HCT116 (cell line): ENCODE data around the gene NCMAP. TPM values are rescaled to one million over a fixed set of nuclear protein-coding genes. Genes with fewer than 3 reads are reported as not detected.
A peak's percentile ranks its signal among the peaks of the same experiment; 100 is the strongest.

Experiments used
- ATAC-seq: fragments of 200-7000 bp; cut with Tn5 transposase; 2 replicates; pipeline ENCODE4 v1.9.1; 2020; ENCODE audit warnings: mild to moderate bottlenecking, moderate library complexity
- BruUV-seq: library from RNA; stranded (reverse); fragments of 400-500 nt; replicated peaks from 2 replicates; lab custom pipeline; 2021; lab: Mats Ljungman, UMichigan
- CTCF ChIA-PET: fragments of 300-600 bp; sonication (Branson Sonifier 250); formaldehyde crosslinking; loops from one replicate; lab custom pipeline; 2021; ENCODE audit warnings: antibody characterized with exemption; lab: Charles Lee
- POLR2A ChIA-PET: fragments of 300-600, 350-600 bp; sonication (Branson Sonifier 250); formaldehyde crosslinking; loops from one replicate; lab custom pipeline; 2021; ENCODE audit warnings: antibody characterized with exemption; lab: Charles Lee
- RAD21 ChIA-PET, 2 experiments: fragments of 300-600 bp; sonication (Branson Sonifier 250); formaldehyde crosslinking; loops; one replicate each; lab custom pipeline; 2023; ENCODE audit warnings: low total read pairs in 2 of 2; ENCODE audit not compliant: uncharacterized antibody in 2 of 2, unreplicated experiment in 2 of 2, low non-redundant PET in 1 of 2; lab: Charles Lee
- DNase-seq: peaks from one replicate; pipeline ENCODE4 v3.0.0-alpha.2; 2010; ENCODE audit warnings: low read depth, low spot score
- H2AFZ ChIP-seq: fragments of 200-600 bp; shearing (Covaris generic), sonication (generic); 2 replicates; pipeline ENCODE4 v1.6.1; 2017; ENCODE audit warnings: low read depth, mixed run types, mixed read lengths, antibody characterized with exemption, low read length; ENCODE audit not compliant: poor library complexity, severe bottlenecking
- H3K27ac ChIP-seq: 2 replicates; pipeline ENCODE4 v1.5.1; 2012; ENCODE audit warnings: low read depth, low read length
- H3K27me3 ChIP-seq: fragments of 200-600 bp; sonication (generic); 2 replicates; pipeline ENCODE4 v1.6.1; 2016; ENCODE audit warnings: mixed run types, low read length, mixed read lengths; ENCODE audit not compliant: insufficient read depth
- H3K36me3 ChIP-seq, 2 experiments: fragments of 200-500 bp in 1 of 2; fragments of 200-600 bp in 1 of 2; sonication (Bioruptor generic) in 1 of 2; sonication (generic) in 1 of 2; 2 replicates each; pipeline versions ENCODE4 v1.5.1 to v1.6.1; 2014 to 2016; ENCODE audit warnings: low read length in 2 of 2, inconsistent platforms in 1 of 2, mixed read lengths in 1 of 2, mixed run types in 1 of 2; ENCODE audit not compliant: insufficient read depth in 2 of 2, control insufficient read depth in 1 of 2
- H3K4me1 ChIP-seq, 2 experiments: fragments of 200-600 bp in 1 of 2; sonication (generic) in 1 of 2; 2 replicates each; pipeline versions ENCODE4 v1.5.1 to v1.6.1; 2012 to 2017; ENCODE audit warnings: low read length in 2 of 2, inconsistent platforms in 1 of 2, mild to moderate bottlenecking in 1 of 2, mixed read lengths in 1 of 2, mixed run types in 1 of 2, moderate library complexity in 1 of 2; ENCODE audit not compliant: insufficient read depth in 2 of 2, control insufficient read depth in 1 of 2
- H3K4me2 ChIP-seq: fragments of 200-600 bp; sonication (generic); 2 replicates; pipeline ENCODE4 v1.6.1; 2017; ENCODE audit warnings: mixed run types, low read length, mixed read lengths
- H3K4me3 ChIP-seq, 2 experiments: fragments of 200-600 bp in 1 of 2; sonication (generic) in 1 of 2; replicated peaks in 1 of 2; 2 replicates each; pipeline ENCODE4 v1.5.1; 2011 to 2016; ENCODE audit warnings: low read length in 2 of 2, control low read depth in 1 of 2, low read depth in 1 of 2, mild to moderate bottlenecking in 1 of 2, mixed read lengths in 1 of 2, mixed run types in 1 of 2
- H3K79me2 ChIP-seq: fragments of 200-600 bp; sonication (generic); 2 replicates; pipeline ENCODE4 v1.6.1; 2017; ENCODE audit warnings: mild to moderate bottlenecking, mixed run types, low read length, moderate library complexity, mixed read lengths; ENCODE audit not compliant: insufficient read depth
- H3K9ac ChIP-seq: fragments of 200-600 bp; sonication (generic); 2 replicates; pipeline ENCODE4 v1.6.1; 2016; ENCODE audit warnings: low read length, mixed read lengths
- H3K9me2 ChIP-seq: fragments of 200-600 bp; sonication (generic), shearing (Covaris generic); 2 replicates; pipeline ENCODE4 v1.6.1; 2017; ENCODE audit warnings: mixed run types, mild to moderate bottlenecking, moderate library complexity; ENCODE audit not compliant: insufficient read depth
- H3K9me3 ChIP-seq, 2 experiments: fragments of 200-500 bp in 1 of 2; fragments of 200-600 bp in 1 of 2; sonication (Bioruptor generic) in 1 of 2; sonication (generic) in 1 of 2; 2 replicates each; pipeline ENCODE4 v1.6.1; 2014 to 2017; ENCODE audit warnings: low read length in 2 of 2, mixed read lengths in 2 of 2, inconsistent platforms in 1 of 2, low read depth in 1 of 2, mild to moderate bottlenecking in 1 of 2, mixed run types in 1 of 2, moderate library complexity in 1 of 2; ENCODE audit not compliant: control insufficient read depth in 1 of 2, insufficient read depth in 1 of 2
- H4K20me1 ChIP-seq: fragments of 200-600 bp; sonication (generic), shearing (Covaris generic); 2 replicates; pipeline ENCODE4 v1.6.1; 2017; ENCODE audit warnings: mixed run types, mild to moderate bottlenecking, moderate library complexity; ENCODE audit not compliant: insufficient read depth
- ATF3 ChIP-seq: IDR thresholded peaks from 2 replicates; pipeline ENCODE4 v1.6.1; 2012
- CEBPB ChIP-seq: IDR thresholded peaks from 2 replicates; pipeline ENCODE4 v1.6.1; 2012; ENCODE audit warnings: low read depth
- EGR1 ChIP-seq: IDR thresholded peaks from 2 replicates; pipeline ENCODE4 v1.6.1; 2012; ENCODE audit warnings: low read depth
- ELF1 ChIP-seq: IDR thresholded peaks from 2 replicates; pipeline ENCODE4 v1.6.1; 2012; ENCODE audit warnings: low read depth, borderline replicate concordance
- EZH2 ChIP-seq: fragments of 200-600 bp; sonication (generic); IDR thresholded peaks from 2 replicates; pipeline ENCODE4 v1.6.1; 2017; ENCODE audit warnings: antibody characterized with exemption, mixed run types
- POLR2A ChIP-seq: IDR thresholded peaks from 2 replicates; pipeline ENCODE4 v1.7.0; 2011; ENCODE audit warnings: borderline replicate concordance; ENCODE audit not compliant: insufficient read depth, insufficient read length; ENCODE audit errors: extremely low read depth
- RAD21 ChIP-seq: IDR thresholded peaks from 2 replicates; pipeline ENCODE4 v1.6.1; 2012; ENCODE audit warnings: low read depth, mild to moderate bottlenecking
- REST ChIP-seq: IDR thresholded peaks from 2 replicates; pipeline ENCODE4 v1.6.1; 2012; ENCODE audit warnings: low read depth
- SP1 ChIP-seq: IDR thresholded peaks from 2 replicates; pipeline ENCODE4 v1.6.1; 2012; ENCODE audit warnings: low read depth
- SRF ChIP-seq: IDR thresholded peaks from 2 replicates; pipeline ENCODE4 v1.6.1; 2012; ENCODE audit warnings: low read depth
- YY1 ChIP-seq: IDR thresholded peaks from 2 replicates; pipeline ENCODE4 v1.6.1; 2011; ENCODE audit warnings: low read length, low read depth, moderate library complexity, mild to moderate bottlenecking; ENCODE audit not compliant: insufficient replicate concordance; ENCODE audit errors: extremely low read depth
- ZBTB33 ChIP-seq: IDR thresholded peaks from 2 replicates; pipeline ENCODE4 v1.6.1; 2011; ENCODE audit warnings: mild to moderate bottlenecking, low read length, moderate library complexity; ENCODE audit not compliant: insufficient replicate concordance; ENCODE audit errors: extremely low read depth
- ZFX ChIP-seq: fragments of 450-650 bp; IDR thresholded peaks from 2 replicates; pipeline ENCODE4 v1.6.1; 2017
- ZNF274 ChIP-seq: fragments of 200-500 bp; sonication (Bioruptor generic); IDR thresholded peaks from 2 replicates; pipeline ENCODE4 v1.6.1; 2014; ENCODE audit warnings: mild to moderate bottlenecking, low read depth, low read length, inconsistent platforms
- intact Hi-C: fragments of 100-400 bp; cut with micrococcal nuclease; formaldehyde crosslinking; loops from 2 replicates; pipeline ENCODE4 v1.10.0; 2022
- total RNA-seq: library from RNA; stranded (reverse); gene quantifications from one replicate; pipeline ENCODE4 v1.2.1, GENCODE V29; 2021; ENCODE audit not compliant: unreplicated experiment

NCMAP gene
- total RNA-seq, 1 experiment from 2014 or later = 0.84 TPM

GRCh38 chr1:24558455-24558854, 2.6 kb downstream of the NCMAP start:
- no peak for TF ChIP-seq POLR2A
- H3K4me3 ChIP-seq = no peak overlapping the region
- intact Hi-C loops = no loop called here
- ChIA-PET RAD21 (no interaction called here), POLR2A (no interaction called here), CTCF (interaction anchor here (1.4 kb wide), 1 partner anchor 16 kb away, joined by 4 read pairs; no protein-coding TSS in a partner anchor)
- H3K36me3 ChIP-seq = no peaks in the 10 kb centered on the region
- no peaks in the 10 kb centered on the region for H3K9me2 ChIP-seq
- no TSS peak for BruUV-seq
- ATAC-seq = no peak
- H3K4me2 ChIP-seq = peak overlapping the region; percentile 44; the same call in 1 of the 2 replicates
- no peak overlapping the region for H3K27ac ChIP-seq
- H3K27me3 ChIP-seq = no peaks in the 10 kb centered on the region
- H3K9me3 ChIP-seq = no peaks in the 10 kb centered on the region
- H3K4me1 ChIP-seq = peaks cover 38 to 43% of the 10 kb centered on the region in 2 experiments; a peak in 3 of 4 replicates
- DNase-seq = no peak
- no peak overlapping the region for H2AFZ ChIP-seq
- no peak overlapping the region for H3K9ac ChIP-seq
- H3K79me2 ChIP-seq = no peaks in the 10 kb centered on the region
- H4K20me1 ChIP-seq = no peaks in the 10 kb centered on the region

GRCh38 chr1:24558902-24559791, 3.3 kb downstream of the NCMAP start:
- H2AFZ ChIP-seq = peak overlapping the region; percentile 54
- ATAC-seq (peak; percentile 71), DNase-seq (peak; percentile 48)
- H3K9me3 ChIP-seq = no peaks in the 10 kb centered on the region
- H3K4me1 ChIP-seq = peaks cover 40 to 43% of the 10 kb centered on the region in 2 experiments; a peak in 3 of 4 replicates
- H3K9me2 ChIP-seq = no peaks in the 10 kb centered on the region
- intact Hi-C loops = no loop called here
- peak overlapping the region; percentile 44 for H3K4me2 ChIP-seq
- no peaks in the 10 kb centered on the region for H4K20me1 ChIP-seq
- BruUV-seq = no TSS peak
- H3K27me3 ChIP-seq = no peaks in the 10 kb centered on the region
- no peaks in the 10 kb centered on the region for H3K79me2 ChIP-seq
- no peaks in the 10 kb centered on the region for H3K36me3 ChIP-seq
- H3K9ac ChIP-seq = no peak overlapping the region
- H3K27ac ChIP-seq = no peak overlapping the region
- no peak overlapping the region for H3K4me3 ChIP-seq
- POLR2A ChIA-PET = no interaction called here
- RAD21 ChIA-PET = no interaction called here
- CTCF ChIA-PET = interaction anchor here (1.0 to 1.4 kb wide), 3 partner anchors 17 to 144 kb away, joined by 4 read pairs; partner anchors contain the start of gene NIPAL3
- TF ChIP-seq ZFX = no peak
- TF ChIP-seq ELF1 = no peak
- no peak for TF ChIP-seq ATF3
- TF ChIP-seq CEBPB = no peak
- no peak for TF ChIP-seq YY1
- no peak for TF ChIP-seq EGR1
- TF ChIP-seq RAD21 = no peak
- TF ChIP-seq ZBTB33 = no peak
- no peak for TF ChIP-seq SRF
- TF ChIP-seq SP1 = no peak
- no peak for TF ChIP-seq EZH2
- no peak for TF ChIP-seq ZNF274
- TF ChIP-seq REST = no peak
